GM12878 (cell line): ENCODE data around the gene FBRSL1.

Experiments
- HDAC2 ChIP-seq: fragments of 200-600 bp; sonication (generic); IDR thresholded peaks from 2 replicates; pipeline ENCODE4 v1.6.1; 2017
- RFX5 ChIP-seq: IDR thresholded peaks from 2 replicates; pipeline ENCODE4 v1.6.1; 2011; ENCODE audit warnings: low read depth, low read length, improper control_type of control experiment

DNA sequence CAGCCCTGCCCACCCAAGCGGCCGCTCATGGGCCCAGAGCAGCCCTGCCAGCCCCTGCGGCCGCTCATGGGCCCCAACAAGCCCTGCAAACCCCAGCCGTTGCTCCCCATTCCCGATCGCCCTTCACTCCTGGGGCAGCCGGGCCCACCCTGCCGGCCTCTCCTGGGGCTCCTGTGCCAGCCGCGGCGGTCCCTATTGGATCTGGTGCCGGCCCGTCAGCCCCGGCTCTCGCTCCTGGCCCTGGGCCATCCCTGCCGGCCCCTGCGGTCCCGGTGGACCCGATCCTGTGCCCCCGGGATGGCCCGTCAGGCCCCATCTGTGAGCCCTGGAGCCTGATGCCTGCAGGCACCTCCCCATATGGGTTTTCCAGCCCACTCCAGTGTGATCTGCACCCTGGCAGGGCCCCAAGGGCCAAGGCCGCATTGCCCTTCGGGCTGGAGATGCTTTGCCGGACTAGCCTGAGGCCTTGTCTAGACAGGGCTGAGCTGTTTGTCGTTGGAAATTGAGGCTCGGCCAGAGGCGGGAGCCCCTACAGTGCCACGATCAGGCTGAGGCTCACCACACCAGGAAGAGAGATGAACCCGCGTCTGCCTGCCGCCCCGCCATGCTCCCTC, 20.3 kb downstream of the FBRSL1 start:
- TF ChIP-seq HDAC2 (no peak), RFX5 (no peak)
